Keratinocyte (primary cell): ENCODE data around the gene PAQR6. TPM values are rescaled to one million over a fixed set of nuclear protein-coding genes. Genes with fewer than 3 reads are reported as not detected.

ENCODE experiments used
- DNase-seq: peaks from one replicate; pipeline ENCODE4 v3.0.0-alpha.2; 2011; ENCODE audit warnings: low read depth, missing footprints, low spot score
- FAIRE-seq: peaks from 2 replicates; lab custom pipeline; 2011; peaks lifted over from hg19 to GRCh38; lab: Jason Lieb, UNC
- H2AFZ ChIP-seq: 2 replicates; pipeline ENCODE4 v1.6.0; 2012; ENCODE audit warnings: low read length, control low read depth, inconsistent platforms; ENCODE audit not compliant: control insufficient read depth
- H3K27ac ChIP-seq: 2 replicates; pipeline ENCODE4 v1.5.1; 2011; ENCODE audit warnings: low read length; ENCODE audit not compliant: control insufficient read depth, insufficient read depth
- H3K27me3 ChIP-seq: 3 replicates; pipeline ENCODE4 v1.6.0; 2011; ENCODE audit warnings: low read length; ENCODE audit not compliant: control insufficient read depth, insufficient read depth; ENCODE audit errors: extremely low read depth
- H3K36me3 ChIP-seq, 2 experiments: 2 replicates in 1 of 2; 3 replicates in 1 of 2; pipeline ENCODE4 v1.5.1; 2011; ENCODE audit warnings: low read length in 2 of 2, mild to moderate bottlenecking in 1 of 2; ENCODE audit not compliant: control insufficient read depth in 2 of 2, insufficient read depth in 2 of 2; ENCODE audit errors: extremely low read depth in 1 of 2
- H3K4me1 ChIP-seq: 3 replicates; pipeline ENCODE4 v1.5.1; 2011; ENCODE audit warnings: low read length; ENCODE audit not compliant: control insufficient read depth, insufficient read depth; ENCODE audit errors: extremely low read depth
- H3K4me2 ChIP-seq: 3 replicates; pipeline ENCODE4 v1.6.0; 2011; ENCODE audit warnings: low read depth, low read length; ENCODE audit not compliant: control insufficient read depth, insufficient read depth; ENCODE audit errors: extremely low read depth
- H3K4me3 ChIP-seq, 3 experiments: fragments of 200-600 bp in 1 of 3; sonication (generic) in 1 of 3; 2 replicates in 2 of 3; 3 replicates in 1 of 3; pipeline ENCODE4 v1.5.1; 2011 to 2016; ENCODE audit warnings: low read length in 3 of 3, mild to moderate bottlenecking in 3 of 3, control low read depth in 2 of 3, inconsistent platforms in 1 of 3, low read depth in 1 of 3, mixed read lengths in 1 of 3, mixed run types in 1 of 3, moderate library complexity in 1 of 3; ENCODE audit not compliant: control insufficient read depth in 2 of 3, insufficient read depth in 2 of 3; ENCODE audit errors: extremely low read depth in 1 of 3
- H3K79me2 ChIP-seq: 2 replicates; pipeline ENCODE4 v1.6.0; 2012; ENCODE audit warnings: low read length; ENCODE audit not compliant: control insufficient read depth, insufficient read depth
- H3K9ac ChIP-seq: 3 replicates; pipeline ENCODE4 v1.6.0; 2011; ENCODE audit warnings: low read length; ENCODE audit not compliant: control insufficient read depth, insufficient read depth; ENCODE audit errors: extremely low read depth
- H3K9me1 ChIP-seq: 3 replicates; pipeline ENCODE4 v1.6.0; 2011; ENCODE audit warnings: low read length; ENCODE audit not compliant: control insufficient read depth, insufficient read depth; ENCODE audit errors: extremely low read depth
- H3K9me3 ChIP-seq: 2 replicates; pipeline ENCODE4 v1.5.1; 2012; ENCODE audit warnings: low read depth, low read length; ENCODE audit not compliant: control insufficient read depth
- H4K20me1 ChIP-seq: 3 replicates; pipeline ENCODE4 v1.6.0; 2011; ENCODE audit warnings: low read length; ENCODE audit not compliant: control insufficient read depth, insufficient read depth; ENCODE audit errors: extremely low read depth
- EZH2 ChIP-seq: IDR thresholded peaks from one replicate; pipeline ENCODE4 v1.6.1; 2012; ENCODE audit warnings: inconsistent platforms, mild to moderate bottlenecking, low read length, moderate library complexity
- dilution Hi-C: fragments of 300-500 bp; cut with MboI; formaldehyde crosslinking; loops from one replicate; pipeline ENCODE4 v1.7.0; 2020; ENCODE audit warnings: low sequenced_read_pairs; ENCODE audit not compliant: extremely low pct_ligation_motif_present
- polyA plus RNA-seq, 5 experiments: library from polyadenylated mRNA; depleted of rRNA in 3 of 5; stranded (reverse) in 3 of 5; stranded (forward) in 1 of 5; unstranded in 1 of 5; fragments of >200 nt; gene quantifications; 1 replicate in 1 of 5; 2 replicates in 3 of 5; 3 replicates in 1 of 5; pipeline versions ENCODE4 v1.2.1 to v1.2.3, GENCODE V29; 2011 to 2012; ENCODE audit warnings: missing spikeins in 2 of 5, low read depth in 1 of 5, low replicate concordance in 1 of 5
- TF ChIP-seq, protein P1 (sequence below), 3 experiments: IDR thresholded peaks in 1 of 3; conservative IDR thresholded peaks in 1 of 3; optimal IDR thresholded peaks in 1 of 3; 2 replicates in 2 of 3; 3 replicates in 1 of 3; pipeline versions ENCODE3 to v1.5.1; 2011; ENCODE audit warnings: low read length in 3 of 3, mild to moderate bottlenecking in 3 of 3, moderate library complexity in 2 of 3, control low read depth in 1 of 3, inconsistent platforms in 1 of 3; ENCODE audit not compliant: insufficient read depth in 2 of 3; ENCODE audit errors: extremely low read depth in 1 of 3

Gene PAQR6
- polyA plus RNA-seq, 1 donor (not counting 4 experiments of a cell fraction or from before 2014, with no cell fraction given) = 1.00 TPM

DNA sequence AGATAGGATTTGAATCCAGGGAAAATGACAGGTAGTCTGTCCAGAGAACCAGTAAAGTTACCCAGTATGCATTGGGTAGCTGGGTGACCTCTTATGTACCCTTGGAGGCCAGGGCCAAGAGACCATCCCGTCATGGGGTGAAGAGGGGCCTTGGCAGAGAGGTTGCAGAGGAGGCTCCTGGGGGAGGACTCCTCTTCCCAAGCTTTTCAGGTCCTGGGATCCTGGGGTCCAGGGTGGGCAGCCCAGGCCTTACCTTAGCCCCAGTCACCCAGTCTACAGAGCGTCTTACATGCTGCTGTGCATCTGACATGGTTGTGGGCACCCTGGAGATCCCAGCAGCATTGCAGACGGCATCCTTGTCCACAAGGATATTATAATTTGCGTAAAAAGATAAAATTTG lies 21.1 kb downstream of the PAQR6 start:
- TF ChIP-seq, protein P1, sequence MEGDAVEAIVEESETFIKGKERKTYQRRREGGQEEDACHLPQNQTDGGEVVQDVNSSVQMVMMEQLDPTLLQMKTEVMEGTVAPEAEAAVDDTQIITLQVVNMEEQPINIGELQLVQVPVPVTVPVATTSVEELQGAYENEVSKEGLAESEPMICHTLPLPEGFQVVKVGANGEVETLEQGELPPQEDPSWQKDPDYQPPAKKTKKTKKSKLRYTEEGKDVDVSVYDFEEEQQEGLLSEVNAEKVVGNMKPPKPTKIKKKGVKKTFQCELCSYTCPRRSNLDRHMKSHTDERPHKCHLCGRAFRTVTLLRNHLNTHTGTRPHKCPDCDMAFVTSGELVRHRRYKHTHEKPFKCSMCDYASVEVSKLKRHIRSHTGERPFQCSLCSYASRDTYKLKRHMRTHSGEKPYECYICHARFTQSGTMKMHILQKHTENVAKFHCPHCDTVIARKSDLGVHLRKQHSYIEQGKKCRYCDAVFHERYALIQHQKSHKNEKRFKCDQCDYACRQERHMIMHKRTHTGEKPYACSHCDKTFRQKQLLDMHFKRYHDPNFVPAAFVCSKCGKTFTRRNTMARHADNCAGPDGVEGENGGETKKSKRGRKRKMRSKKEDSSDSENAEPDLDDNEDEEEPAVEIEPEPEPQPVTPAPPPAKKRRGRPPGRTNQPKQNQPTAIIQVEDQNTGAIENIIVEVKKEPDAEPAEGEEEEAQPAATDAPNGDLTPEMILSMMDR (optimal IDR thresholded peaks at IDR 0.05 in 1 of 3, IDR thresholded peaks at IDR 0.05 in 1 of 3, conservative IDR thresholded peaks at IDR 0.05 in 1 of 3; ENCODE audit: extremely low read depth in 1 of 3, insufficient read depth in 2 of 3, low read length in 3 of 3) = no peak
- TF ChIP-seq EZH2 = no peak
- Histone ChIP-seq H4K20me1 (no peaks in the 10 kb centered on the region), H3K27ac (no peak overlapping the region), H3K9ac (no peak overlapping the region), H3K36me3 (peaks cover 8 to 9% of the 10 kb centered on the region in 2 experiments), H3K4me3 (no peak overlapping the region), H3K9me3 (no peaks in the 10 kb centered on the region), H3K27me3 (no peaks in the 10 kb centered on the region), H3K79me2 (no peaks in the 10 kb centered on the region), H2AFZ (no peak overlapping the region), H3K9me1 (no peaks in the 10 kb centered on the region), H3K4me2 (no peak overlapping the region), H3K4me1 (peaks cover 10% of the 10 kb centered on the region)
- DNase-seq (no peak), FAIRE-seq (no peak)
- dilution Hi-C loops = no loop called here

DNA sequence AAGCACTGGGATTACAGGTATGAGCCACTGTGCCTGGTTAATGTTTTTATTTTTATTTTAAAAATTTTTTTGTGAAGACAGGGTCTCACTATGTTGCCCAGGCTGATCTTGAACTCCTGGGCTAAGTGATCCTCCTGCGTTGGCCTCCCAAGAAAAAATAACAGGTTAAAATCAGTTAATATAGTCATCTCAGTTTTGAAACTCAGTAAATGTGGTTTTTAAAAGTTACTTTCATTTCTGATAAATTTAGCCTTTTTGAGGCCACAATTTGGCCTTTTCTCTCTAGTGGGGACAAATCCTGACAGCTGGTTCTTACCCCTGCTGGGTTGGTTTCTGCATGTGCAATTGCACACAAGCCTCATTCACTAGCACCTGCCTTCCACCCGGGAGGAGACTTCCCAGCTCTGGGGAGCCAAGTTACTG lies 21.7 kb downstream of the PAQR6 start:
- Histone ChIP-seq H3K4me1 (peaks cover 10% of the 10 kb centered on the region), H3K27ac (no peak overlapping the region), H3K4me3 (no peak overlapping the region), H3K9ac (no peak overlapping the region), H2AFZ (no peak overlapping the region), H3K9me3 (no peaks in the 10 kb centered on the region), H3K79me2 (no peaks in the 10 kb centered on the region), H3K9me1 (no peaks in the 10 kb centered on the region), H4K20me1 (no peaks in the 10 kb centered on the region), H3K4me2 (no peak overlapping the region), H3K36me3 (peaks cover 9 to 13% of the 10 kb centered on the region in 2 experiments), H3K27me3 (no peaks in the 10 kb centered on the region)
- DNase-seq (no peak), FAIRE-seq (no peak)
- TF ChIP-seq EZH2 = no peak
- TF ChIP-seq, protein P1 (optimal IDR thresholded peaks at IDR 0.05 in 1 of 3, IDR thresholded peaks at IDR 0.05 in 1 of 3, conservative IDR thresholded peaks at IDR 0.05 in 1 of 3; ENCODE audit: extremely low read depth in 1 of 3, insufficient read depth in 2 of 3, low read length in 3 of 3) = no peak
- dilution Hi-C loops = no loop called here
